HT-29 (cell line): ENCODE results near the gene LCN12. TPM values are rescaled to one million over a fixed set of nuclear protein-coding genes. Genes with fewer than 3 reads are reported as not detected.

Experiments
- DNase-seq: peaks from one replicate; pipeline ENCODE4 v3.0.0-alpha.2; 2015; ENCODE audit warnings: low spot score
- total RNA-seq: library from RNA; depleted of rRNA; stranded (reverse); fragments of >200 nt; shearing (Covaris generic); gene quantifications from 2 replicates; pipeline ENCODE4 v1.2.3, GENCODE V29; 2014

LCN12 gene
- total RNA-seq, 1 experiment from 2014 or later = 0.58 TPM

- DNase-seq = peak; percentile 95
These were observed 7.3 kb upstream of the LCN12 start, which contains the start of the genes C8G and FBXW5 for GRCh38 chr9:136944519-136945332. TSS of gene C8G (plus strand) at chr9:136945243. CDS start at chr9:136945321, 78 bp downstream. TSS of gene FBXW5 (minus strand) at chr9:136944738. CDS start at chr9:136944083, 655 bp downstream.

- DNase-seq = no peak
These were observed 6.5 kb upstream of the LCN12 start for GRCh38 chr9:136945333-136946227.

- no peak for DNase-seq
These were observed 5.6 kb upstream of the LCN12 start for GRCh38 chr9:136946228-136947027.

GRCh38 chr9:136947028-136947891 lies 4.8 kb upstream of the LCN12 start:
- no peak for DNase-seq

GRCh38 chr9:136947955-136948510 lies 4.0 kb upstream of the LCN12 start:
- DNase-seq = peak; percentile 57

- no peak for DNase-seq
These were observed 2.7 kb upstream of the LCN12 start for GRCh38 chr9:136949239-136949816.

- DNase-seq = peak; percentile 97
These were observed 2.0 kb upstream of the LCN12 start for GRCh38 chr9:136949817-136950655.

GRCh38 chr9:136950656-136951276 lies 1.3 kb upstream of the LCN12 start:
- DNase-seq = peak; percentile 19

- DNase-seq = no peak
These were observed 313 bp downstream of the LCN12 start for GRCh38 chr9:136952321-136952850.

GRCh38 chr9:136952876-136953770 lies 1.1 kb downstream of the LCN12 start:
- no peak for DNase-seq

GRCh38 chr9:136953771-136954269 lies 1.7 kb downstream of the LCN12 start:
- DNase-seq = no peak

- DNase-seq = no peak
These were observed 2.4 kb downstream of the LCN12 start for GRCh38 chr9:136954270-136955083.

GRCh38 chr9:136955202-136955942 lies 3.3 kb downstream of the LCN12 start:
- DNase-seq = no peak

- no peak for DNase-seq
These were observed 3.9 kb downstream of the LCN12 start for GRCh38 chr9:136955943-136956335.

GRCh38 chr9:136956604-136957003 lies 4.5 kb downstream of the LCN12 start:
- DNase-seq = no peak
